ENCODE results near the gene GTF2A1L.

The GTF2A1L gene

GRCh38 chr2:48624696-48625095, 7.0 kb downstream of the GTF2A1L start:
- H3K4me3 ChIP-seq (ENCODE audit: low read depth, low read length): no peak overlapping the region
- in situ Hi-C loops (cut with HindIII; ENCODE audit: low sequenced_read_pairs): no loop called here
- TF ChIP-seq, protein P1, sequence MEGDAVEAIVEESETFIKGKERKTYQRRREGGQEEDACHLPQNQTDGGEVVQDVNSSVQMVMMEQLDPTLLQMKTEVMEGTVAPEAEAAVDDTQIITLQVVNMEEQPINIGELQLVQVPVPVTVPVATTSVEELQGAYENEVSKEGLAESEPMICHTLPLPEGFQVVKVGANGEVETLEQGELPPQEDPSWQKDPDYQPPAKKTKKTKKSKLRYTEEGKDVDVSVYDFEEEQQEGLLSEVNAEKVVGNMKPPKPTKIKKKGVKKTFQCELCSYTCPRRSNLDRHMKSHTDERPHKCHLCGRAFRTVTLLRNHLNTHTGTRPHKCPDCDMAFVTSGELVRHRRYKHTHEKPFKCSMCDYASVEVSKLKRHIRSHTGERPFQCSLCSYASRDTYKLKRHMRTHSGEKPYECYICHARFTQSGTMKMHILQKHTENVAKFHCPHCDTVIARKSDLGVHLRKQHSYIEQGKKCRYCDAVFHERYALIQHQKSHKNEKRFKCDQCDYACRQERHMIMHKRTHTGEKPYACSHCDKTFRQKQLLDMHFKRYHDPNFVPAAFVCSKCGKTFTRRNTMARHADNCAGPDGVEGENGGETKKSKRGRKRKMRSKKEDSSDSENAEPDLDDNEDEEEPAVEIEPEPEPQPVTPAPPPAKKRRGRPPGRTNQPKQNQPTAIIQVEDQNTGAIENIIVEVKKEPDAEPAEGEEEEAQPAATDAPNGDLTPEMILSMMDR (IDR thresholded peaks at IDR 0.05; ENCODE audit: low read depth, low read length, missing control alignments): no peak
- no peak for DNase-seq (ENCODE audit: low read depth)

GRCh38 chr2:48626047-48626446, 8.4 kb downstream of the GTF2A1L start:
- no peak overlapping the region for H3K4me3 ChIP-seq (ENCODE audit: low read depth, low read length)
- TF ChIP-seq, protein P1 (IDR thresholded peaks at IDR 0.05; ENCODE audit: low read depth, low read length, missing control alignments): no peak
- DNase-seq (ENCODE audit: low read depth): no peak
- in situ Hi-C loops (cut with HindIII; ENCODE audit: low sequenced_read_pairs): no loop called here

DNA sequence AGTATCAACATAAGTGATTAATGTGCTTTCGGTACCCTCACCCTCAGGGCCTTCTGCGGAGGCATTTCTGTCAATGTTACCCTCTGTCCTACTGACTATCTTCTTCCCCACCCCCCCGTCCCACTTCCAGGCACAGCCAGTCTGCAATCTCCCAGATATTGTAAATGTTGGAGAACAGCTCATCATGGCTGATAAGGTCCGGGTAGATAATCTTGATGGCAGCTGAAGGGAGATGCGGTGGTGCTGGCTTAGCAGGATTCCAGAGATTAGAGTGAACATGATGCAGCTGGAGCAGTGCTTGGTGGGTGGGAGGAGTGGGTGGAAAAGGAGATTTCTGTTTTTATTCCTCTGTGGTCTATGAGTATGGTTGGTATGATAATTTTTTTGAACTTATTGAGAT, 15.5 kb downstream of the GTF2A1L start:
- in situ Hi-C loops (cut with HindIII; ENCODE audit: low sequenced_read_pairs): no loop called here
- no peak for DNase-seq (ENCODE audit: low read depth)
- H3K4me3 ChIP-seq (ENCODE audit: low read depth, low read length): no peak overlapping the region
- TF ChIP-seq, protein P1 (IDR thresholded peaks at IDR 0.05; ENCODE audit: low read depth, low read length, missing control alignments): no peak

DNA sequence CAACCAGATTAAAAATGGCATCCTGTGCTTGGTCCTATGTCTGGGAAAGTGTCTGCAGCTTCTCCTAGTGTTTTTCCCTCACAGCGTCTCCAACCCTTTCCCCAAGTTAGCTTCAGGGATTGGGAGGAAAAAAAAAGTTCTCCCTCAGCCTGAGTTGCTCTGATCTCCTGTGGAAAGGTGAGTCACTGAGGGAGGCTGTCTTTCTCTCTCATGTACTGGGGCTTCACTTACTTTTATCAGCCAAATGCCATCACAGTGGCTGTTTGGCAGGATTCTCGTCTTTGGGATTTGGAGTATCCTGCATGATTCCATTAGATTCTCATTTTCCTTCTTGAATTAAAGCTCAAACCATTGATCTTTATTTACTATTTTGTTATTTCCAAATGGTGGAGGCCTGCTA, 18.1 kb downstream of the GTF2A1L start:
- in situ Hi-C loops (cut with HindIII; ENCODE audit: low sequenced_read_pairs): no loop called here
- H3K4me3 ChIP-seq (ENCODE audit: low read depth, low read length): no peak overlapping the region
- TF ChIP-seq, protein P1 (IDR thresholded peaks at IDR 0.05; ENCODE audit: low read depth, low read length, missing control alignments): no peak
- DNase-seq (ENCODE audit: low read depth): no peak

GRCh38 chr2:48638261-48638660, 20.6 kb downstream of the GTF2A1L start:
- in situ Hi-C loops (cut with HindIII; ENCODE audit: low sequenced_read_pairs): no loop called here
- DNase-seq (ENCODE audit: low read depth): no peak
- TF ChIP-seq, protein P1 (IDR thresholded peaks at IDR 0.05; ENCODE audit: low read depth, low read length, missing control alignments): no peak
- H3K4me3 ChIP-seq (ENCODE audit: low read depth, low read length): no peak overlapping the region

DNA sequence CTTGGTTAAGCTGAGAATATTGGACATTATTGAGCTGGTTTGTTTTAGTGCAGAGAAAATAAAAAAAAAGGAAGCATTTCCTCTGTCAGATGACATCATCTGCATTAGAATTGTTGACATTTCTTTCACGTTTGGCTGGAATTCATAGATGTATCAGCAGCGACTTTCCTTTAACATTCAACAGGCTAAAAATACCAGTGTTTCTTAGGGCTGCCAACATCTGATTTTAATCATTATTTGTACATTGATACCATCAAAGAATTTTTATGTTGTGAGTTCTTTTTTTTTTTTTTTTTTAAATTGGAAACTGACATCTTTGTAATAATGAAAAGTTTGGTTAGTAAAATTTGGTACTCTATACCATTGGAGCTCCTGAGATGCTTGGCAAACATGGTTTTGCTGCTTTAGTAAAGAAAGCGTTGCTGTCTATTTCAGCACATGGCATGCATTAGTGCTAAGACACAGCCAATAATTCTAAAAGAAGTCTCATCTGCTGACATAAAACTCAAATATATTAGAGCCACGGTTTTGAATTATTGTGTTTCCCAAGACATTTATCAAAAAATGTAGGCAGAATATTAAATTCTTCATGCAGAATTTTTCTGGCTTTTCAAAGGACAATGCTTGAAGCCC, 33.6 kb downstream of the GTF2A1L start:
- TF ChIP-seq, protein P1 (IDR thresholded peaks at IDR 0.05; ENCODE audit: low read depth, low read length, missing control alignments): no peak
- in situ Hi-C loops (cut with HindIII; ENCODE audit: low sequenced_read_pairs): no loop called here
- H3K4me3 ChIP-seq (ENCODE audit: low read depth, low read length): no peak overlapping the region
- DNase-seq (ENCODE audit: low read depth): peak; percentile 22

Data from astrocyte of the cerebellum (primary cell).